ENCODE data around the gene NUP214. TPM values are rescaled to one million over a fixed set of nuclear protein-coding genes. Genes with fewer than 3 reads are reported as not detected.

Gene NUP214
- total RNA-seq, 1 donor from 2014 or later = 62.2 TPM

DNA sequence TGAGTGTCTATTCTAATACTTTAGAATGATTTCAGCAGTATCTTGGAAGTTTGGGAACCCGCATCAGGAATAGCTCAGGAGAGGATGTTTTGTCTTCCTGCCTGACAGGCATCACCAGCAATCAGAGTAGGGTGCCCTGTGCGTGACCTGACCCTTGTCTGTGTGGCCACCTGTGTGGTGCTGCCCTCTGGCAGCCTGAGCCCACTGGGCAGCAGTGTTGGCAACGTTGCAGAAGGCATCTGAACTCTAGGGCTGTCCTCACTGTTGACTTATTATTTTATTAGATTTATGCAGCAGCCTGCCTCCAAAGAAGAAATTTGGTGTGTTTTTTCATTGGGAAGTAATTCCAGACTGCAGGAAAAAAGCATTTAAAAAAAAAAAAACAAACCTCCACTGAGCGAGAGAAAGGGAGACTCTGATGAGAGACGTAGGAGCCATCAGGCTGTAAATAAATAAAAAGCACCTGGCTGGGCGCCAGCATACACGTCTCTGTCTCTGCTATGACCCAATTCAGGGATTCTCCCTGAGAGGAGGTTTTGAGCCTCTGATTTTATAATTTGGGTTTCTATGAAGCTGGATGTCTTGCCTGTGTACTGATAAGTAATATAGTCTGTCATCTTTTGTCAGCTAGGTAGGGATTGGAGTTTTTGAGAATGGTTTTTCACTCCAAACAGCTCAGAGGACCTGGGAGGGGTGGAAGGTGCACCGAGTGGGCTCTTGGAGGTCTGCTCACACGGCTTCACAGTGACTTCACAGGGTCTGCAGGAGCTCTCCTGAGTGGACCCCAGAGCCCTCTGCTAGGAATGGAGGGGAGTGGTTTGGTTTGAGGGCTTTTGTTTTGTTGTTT is 101.9 kb downstream of the NUP214 start:
- Mint-ChIP-seq H3K9me3 (ENCODE audit: low read depth) (no peaks in the 10 kb centered on the region), H3K27me3 (no peaks in the 10 kb centered on the region), H3K4me3 (ENCODE audit: low read depth) (no peak overlapping the region), H3K27ac (no peak overlapping the region), H3K4me1 (ENCODE audit: low read depth) (peaks cover 6% of the 10 kb centered on the region), H3K36me3 (ENCODE audit: insufficient read depth) (peaks cover 14% of the 10 kb centered on the region)
- TF ChIP-seq, protein P1, sequence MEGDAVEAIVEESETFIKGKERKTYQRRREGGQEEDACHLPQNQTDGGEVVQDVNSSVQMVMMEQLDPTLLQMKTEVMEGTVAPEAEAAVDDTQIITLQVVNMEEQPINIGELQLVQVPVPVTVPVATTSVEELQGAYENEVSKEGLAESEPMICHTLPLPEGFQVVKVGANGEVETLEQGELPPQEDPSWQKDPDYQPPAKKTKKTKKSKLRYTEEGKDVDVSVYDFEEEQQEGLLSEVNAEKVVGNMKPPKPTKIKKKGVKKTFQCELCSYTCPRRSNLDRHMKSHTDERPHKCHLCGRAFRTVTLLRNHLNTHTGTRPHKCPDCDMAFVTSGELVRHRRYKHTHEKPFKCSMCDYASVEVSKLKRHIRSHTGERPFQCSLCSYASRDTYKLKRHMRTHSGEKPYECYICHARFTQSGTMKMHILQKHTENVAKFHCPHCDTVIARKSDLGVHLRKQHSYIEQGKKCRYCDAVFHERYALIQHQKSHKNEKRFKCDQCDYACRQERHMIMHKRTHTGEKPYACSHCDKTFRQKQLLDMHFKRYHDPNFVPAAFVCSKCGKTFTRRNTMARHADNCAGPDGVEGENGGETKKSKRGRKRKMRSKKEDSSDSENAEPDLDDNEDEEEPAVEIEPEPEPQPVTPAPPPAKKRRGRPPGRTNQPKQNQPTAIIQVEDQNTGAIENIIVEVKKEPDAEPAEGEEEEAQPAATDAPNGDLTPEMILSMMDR (IDR thresholded peaks at IDR 0.05; ENCODE audit: unreplicated experiment) = no peak
- no peak for DNase-seq (ENCODE audit: low spot score, unreplicated experiment)

DNA sequence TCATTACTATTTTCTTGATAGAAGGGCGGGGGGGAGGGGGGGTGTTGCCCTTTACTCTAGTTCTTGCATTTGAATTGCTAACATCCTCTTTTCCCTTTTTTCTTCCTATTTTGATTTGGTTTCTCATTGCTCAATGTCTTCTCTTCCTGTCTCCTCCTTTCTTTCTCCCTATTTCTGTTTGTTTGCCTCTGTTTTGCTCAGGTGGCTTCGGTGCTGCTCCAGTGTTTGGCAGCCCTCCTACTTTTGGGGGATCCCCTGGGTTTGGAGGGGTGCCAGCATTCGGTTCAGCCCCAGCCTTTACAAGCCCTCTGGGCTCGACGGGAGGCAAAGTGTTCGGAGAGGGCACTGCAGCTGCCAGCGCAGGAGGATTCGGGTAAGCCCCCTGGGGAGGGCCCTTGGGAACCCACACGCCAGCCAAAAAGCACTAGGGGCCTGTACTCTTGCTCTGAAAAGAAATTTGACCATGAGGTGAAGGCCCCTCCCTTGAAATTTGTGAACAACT is 102.6 kb downstream of the NUP214 start:
- H3K36me3 Mint-ChIP-seq (ENCODE audit: insufficient read depth) = peaks cover 14% of the 10 kb centered on the region

DNA sequence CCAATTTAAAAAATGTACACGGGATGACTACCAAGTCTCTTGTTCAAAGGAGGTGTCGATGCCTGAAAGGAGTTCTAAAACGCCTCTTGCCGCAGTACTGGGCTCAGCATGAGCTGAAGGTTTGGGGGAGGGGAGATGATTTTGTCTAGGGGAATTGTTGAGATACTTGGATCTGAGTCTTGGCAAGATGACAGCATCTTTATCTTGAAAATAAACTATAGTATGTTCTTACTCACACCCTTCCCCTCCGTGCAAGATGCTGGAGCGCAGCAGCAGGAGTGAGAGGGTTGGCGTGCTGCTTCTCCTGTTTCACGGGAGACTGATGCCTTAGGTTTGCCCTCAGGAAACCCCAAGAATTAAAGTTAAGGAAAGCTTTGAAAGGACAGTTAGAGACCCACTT is 103.6 kb downstream of the NUP214 start:
- Mint-ChIP-seq H3K27ac (no peak overlapping the region), H3K4me1 (ENCODE audit: low read depth) (peaks cover 6% of the 10 kb centered on the region), H3K36me3 (ENCODE audit: insufficient read depth) (peaks cover 14% of the 10 kb centered on the region), H3K27me3 (no peaks in the 10 kb centered on the region), H3K9me3 (ENCODE audit: low read depth) (no peaks in the 10 kb centered on the region), H3K4me3 (ENCODE audit: low read depth) (no peak overlapping the region)
- TF ChIP-seq, protein P1 (IDR thresholded peaks at IDR 0.05; ENCODE audit: unreplicated experiment) = no peak
- DNase-seq (ENCODE audit: low spot score, unreplicated experiment) = no peak

More for the DNA sequence above, 102.6 kb downstream of the NUP214 start:
- TF ChIP-seq, protein P1 (IDR thresholded peaks at IDR 0.05; ENCODE audit: unreplicated experiment) = no peak
- H3K9me3 Mint-ChIP-seq (ENCODE audit: low read depth) = no peaks in the 10 kb centered on the region
- DNase-seq (ENCODE audit: low spot score, unreplicated experiment) = no peak
- no peak overlapping the region for H3K4me3 Mint-ChIP-seq (ENCODE audit: low read depth)
- peaks cover 6% of the 10 kb centered on the region for H3K4me1 Mint-ChIP-seq (ENCODE audit: low read depth)
- H3K27me3 Mint-ChIP-seq = no peaks in the 10 kb centered on the region
- H3K27ac Mint-ChIP-seq = no peak overlapping the region

DNA sequence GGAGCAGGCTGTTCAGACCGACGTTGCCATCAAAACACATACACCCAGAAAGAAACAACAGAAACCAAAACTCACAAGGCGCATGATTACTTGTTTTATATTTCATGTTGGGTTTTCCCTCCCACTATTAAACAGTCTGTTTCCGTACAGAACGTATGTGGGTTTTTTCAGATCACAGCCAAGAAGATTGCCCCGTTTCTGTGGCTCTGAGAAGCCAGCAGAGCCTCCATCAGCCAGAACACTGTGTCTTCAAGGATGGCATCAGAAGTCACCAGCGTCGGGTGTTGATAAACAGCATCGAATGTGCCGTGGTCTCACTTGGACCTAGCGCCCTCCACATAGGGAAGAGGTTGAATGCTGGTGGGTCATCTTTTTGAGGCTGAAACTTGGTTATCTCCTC is 108.2 kb downstream of the NUP214 start:
- H3K4me1 Mint-ChIP-seq (ENCODE audit: low read depth) = peaks cover 13% of the 10 kb centered on the region
- no peak overlapping the region for H3K4me3 Mint-ChIP-seq (ENCODE audit: low read depth)
- TF ChIP-seq, protein P1 (IDR thresholded peaks at IDR 0.05; ENCODE audit: unreplicated experiment) = no peak
- DNase-seq (ENCODE audit: low spot score, unreplicated experiment) = no peak
- H3K27me3 Mint-ChIP-seq = no peaks in the 10 kb centered on the region
- no peaks in the 10 kb centered on the region for H3K9me3 Mint-ChIP-seq (ENCODE audit: low read depth)
- peak overlapping the region; percentile 49 for H3K27ac Mint-ChIP-seq
- H3K36me3 Mint-ChIP-seq (ENCODE audit: insufficient read depth) = peaks cover 13% of the 10 kb centered on the region

DNA sequence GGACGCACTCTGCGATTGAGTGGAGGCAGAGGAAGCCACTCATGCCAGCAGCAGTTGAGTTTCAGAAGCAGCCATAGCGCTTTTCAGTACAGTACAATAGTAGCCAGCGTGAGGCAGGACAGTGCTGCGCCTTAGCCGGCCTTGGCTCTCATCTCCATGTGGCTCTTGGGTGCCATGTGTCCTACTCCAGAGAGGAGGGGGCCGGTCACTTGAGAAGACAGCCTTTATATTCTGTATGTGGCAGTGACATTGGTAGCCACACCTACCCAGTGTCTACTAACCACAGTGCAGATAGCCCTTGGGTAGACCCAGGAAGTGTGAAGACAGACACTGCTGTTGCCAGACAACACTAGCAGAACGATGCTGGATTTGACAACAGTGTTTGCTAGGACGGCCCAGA is 108.6 kb downstream of the NUP214 start:
- no peaks in the 10 kb centered on the region for H3K9me3 Mint-ChIP-seq (ENCODE audit: low read depth)
- H3K27ac Mint-ChIP-seq = no peak overlapping the region
- H3K4me3 Mint-ChIP-seq (ENCODE audit: low read depth) = no peak overlapping the region
- DNase-seq (ENCODE audit: low spot score, unreplicated experiment) = no peak
- peaks cover 14% of the 10 kb centered on the region for H3K4me1 Mint-ChIP-seq (ENCODE audit: low read depth)
- TF ChIP-seq, protein P1 (IDR thresholded peaks at IDR 0.05; ENCODE audit: unreplicated experiment) = no peak
- no peaks in the 10 kb centered on the region for H3K27me3 Mint-ChIP-seq
- H3K36me3 Mint-ChIP-seq (ENCODE audit: insufficient read depth) = peaks cover 13% of the 10 kb centered on the region

All from progenitor cell of endocrine pancreas (in vitro differentiated cells).